SK-N-MC (cell line): ENCODE results near the gene SETD9.
A peak's percentile ranks its signal among the peaks of the same experiment; 100 is the strongest.

ENCODE experiments used
- DNase-seq: peaks from one replicate; pipeline ENCODE4 v3.0.0-alpha.2; 2011; ENCODE audit warnings: low read depth, low spot score
- H3K27ac ChIP-seq: fragments of 200-600 bp; sonication (generic); 2 replicates; pipeline ENCODE4 v1.5.1; 2016; ENCODE audit warnings: mixed run types
- H3K36me3 ChIP-seq: fragments of 200-600 bp; sonication (generic); 2 replicates; pipeline ENCODE4 v1.6.1; 2017; ENCODE audit warnings: antibody characterized with exemption, low read length, mixed read lengths; ENCODE audit not compliant: insufficient read depth
- H3K4me3 ChIP-seq: fragments of 200-600 bp; sonication (generic); 2 replicates; pipeline ENCODE4 v1.5.1; 2016
- H3K9ac ChIP-seq: fragments of 200-600 bp; sonication (generic); 2 replicates; pipeline ENCODE4 v1.8.0; 2017; ENCODE audit warnings: mixed run types, mixed read lengths; ENCODE audit not compliant: insufficient read length
- H3K9me3 ChIP-seq: fragments of 200-600 bp; sonication (generic); 2 replicates; pipeline ENCODE4 v1.6.1; 2017; ENCODE audit warnings: low read depth, mild to moderate bottlenecking, antibody characterized with exemption, low read length, moderate library complexity, mixed read lengths
- EZH2 ChIP-seq: fragments of 200-600 bp; sonication (generic); IDR thresholded peaks from one replicate; pipeline ENCODE4 v1.6.1; 2017; ENCODE audit warnings: antibody characterized with exemption
- FOXP2 ChIP-seq: optimal IDR thresholded peaks from 2 replicates; pipeline ENCODE3; 2011; ENCODE audit warnings: mild to moderate bottlenecking, moderate library complexity; ENCODE audit not compliant: insufficient read depth; ENCODE audit errors: extremely low read length, control extremely low read depth
- POLR2AphosphoS5 ChIP-seq: IDR thresholded peaks from 2 replicates; pipeline ENCODE4 v1.6.1; 2012; ENCODE audit warnings: mild to moderate bottlenecking, low read depth, low read length, borderline replicate concordance

The SETD9 gene

DNA sequence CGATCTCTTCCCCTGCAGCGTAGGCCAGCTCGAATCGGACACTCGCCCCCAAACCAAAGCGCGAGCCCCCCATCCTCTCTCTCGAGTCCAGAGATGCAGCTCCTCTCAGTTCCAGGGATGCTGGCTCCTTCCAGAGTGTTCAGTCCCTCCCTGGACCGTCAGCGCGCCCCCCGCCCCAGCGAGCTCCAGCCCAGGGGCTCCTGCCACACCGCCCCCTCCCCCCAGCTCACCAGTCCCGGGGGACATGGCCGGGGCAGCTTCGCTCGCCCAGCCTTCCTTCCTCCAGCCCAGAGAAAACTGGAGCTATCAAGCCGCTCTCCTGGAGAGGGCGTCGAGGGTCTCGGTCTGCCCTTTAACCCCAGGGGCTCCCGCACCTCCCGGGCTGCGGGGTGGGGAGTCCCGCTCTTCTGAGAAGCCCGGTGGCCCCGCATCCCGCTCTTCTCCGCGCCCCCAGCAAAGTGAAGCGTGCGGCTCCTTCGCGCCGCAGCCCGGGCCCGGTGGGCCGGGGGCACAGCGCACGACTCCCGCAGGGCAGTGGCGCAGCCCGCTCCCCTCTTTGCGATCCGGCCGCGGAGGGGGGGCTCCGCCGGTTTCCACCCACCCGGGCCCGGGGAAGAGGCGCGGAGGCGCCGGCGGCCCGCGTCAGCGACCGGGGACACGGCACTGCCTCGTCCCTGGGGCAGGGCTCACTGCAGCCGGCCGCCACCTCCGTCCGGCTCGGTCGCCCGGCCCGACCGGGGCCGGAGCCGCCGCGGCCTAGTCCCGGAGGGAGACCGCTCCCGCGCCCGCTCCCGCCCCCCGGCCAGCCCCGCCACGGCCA lies 41.9 kb downstream of the SETD9 start:
- DNase-seq: no peak
- H3K36me3 ChIP-seq: peaks cover 15% of the 10 kb centered on the region; the same call in 1 of the 2 replicates
- peak overlapping the region; percentile 76 for H3K9ac ChIP-seq
- no peak overlapping the region for H3K27ac ChIP-seq
- H3K4me3 ChIP-seq: peak overlapping the region; percentile 83
- H3K9me3 ChIP-seq: no peaks in the 10 kb centered on the region
- TF ChIP-seq FOXP2: no peak
- TF ChIP-seq POLR2AphosphoS5: no peak
- no peak for TF ChIP-seq EZH2

DNA sequence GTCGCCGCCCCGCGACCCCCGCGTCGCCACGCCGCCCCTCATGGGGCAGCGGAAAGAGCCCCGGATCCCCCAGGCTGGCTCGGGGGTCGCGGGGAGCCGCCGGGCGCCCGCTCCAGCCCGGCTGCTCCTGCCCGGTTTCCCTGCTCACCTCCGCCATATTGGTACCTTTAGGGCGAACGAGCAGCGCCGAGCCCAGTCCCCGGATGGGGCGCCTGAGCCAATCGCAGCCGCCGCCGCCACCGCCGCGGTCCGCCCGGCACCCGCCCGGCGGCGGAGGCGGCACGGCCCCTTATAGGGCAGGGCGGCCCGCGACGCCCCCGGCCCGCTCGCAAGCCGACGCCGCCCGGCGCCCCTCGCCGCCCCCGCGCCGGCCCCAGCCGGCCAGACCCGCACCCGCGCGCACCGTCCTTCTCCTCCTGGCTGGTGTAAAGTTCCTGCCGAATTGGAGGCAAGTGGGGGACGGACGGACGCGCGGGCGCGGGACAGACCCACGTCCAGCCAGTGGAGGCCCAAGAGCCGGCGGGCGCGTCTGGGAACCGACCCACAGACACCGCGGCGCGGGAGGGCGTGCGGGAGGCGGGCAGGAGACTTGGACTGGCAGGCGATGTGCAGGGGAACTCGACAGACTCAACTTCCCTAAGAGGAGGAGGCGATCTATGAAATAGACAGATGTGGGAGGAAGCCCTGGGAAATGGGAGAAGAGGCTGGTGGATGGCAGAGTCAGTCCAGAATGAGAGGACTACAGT lies 42.7 kb downstream of the SETD9 start, which contains the start of gene MIER3:
Gene MIER3, minus strand, starts transcription at position 178 of the 746 bp plus-strand sequence. Its CDS starts 21 bp downstream, at position 157.
- DNase-seq: no peak
- Histone ChIP-seq H3K4me3 (peak within 1 kb of the TSS; percentile 83), H3K9me3 (no peaks in the 10 kb centered on the region), H3K9ac (peak within 1 kb of the TSS; percentile 76), H3K27ac (no peak within 1 kb of the TSS), H3K36me3 (peaks cover 8% of the 10 kb centered on the region; the same call in 1 of the 2 replicates)
- TF ChIP-seq POLR2AphosphoS5 (peak; percentile 54), FOXP2 (no peak)

DNA sequence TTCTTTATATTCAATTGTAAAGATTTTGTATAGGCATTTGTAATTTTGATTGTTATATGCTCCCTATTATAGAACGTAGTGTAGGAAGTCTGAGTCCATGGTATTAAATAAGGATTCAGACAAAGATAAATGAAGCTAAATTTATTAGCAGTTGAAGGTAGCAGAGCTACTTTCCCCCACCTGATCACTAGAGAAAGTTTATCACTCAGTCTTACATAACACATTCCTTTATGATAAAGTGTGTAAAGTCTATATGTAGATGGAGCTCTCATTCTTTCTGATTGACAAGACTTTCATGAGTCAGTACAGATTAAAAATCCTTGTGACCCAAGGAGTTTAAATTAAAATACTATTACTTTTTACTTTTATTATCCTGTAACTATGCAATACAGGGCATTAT lies 44.9 kb downstream of the SETD9 start:
- Histone ChIP-seq H3K9ac (no peak overlapping the region), H3K36me3 (peaks cover 4% of the 10 kb centered on the region; the same call in 1 of the 2 replicates), H3K4me3 (no peak overlapping the region), H3K27ac (no peak overlapping the region), H3K9me3 (no peaks in the 10 kb centered on the region)
- TF ChIP-seq POLR2AphosphoS5 (no peak), FOXP2 (no peak), EZH2 (no peak)
- DNase-seq: no peak

DNA sequence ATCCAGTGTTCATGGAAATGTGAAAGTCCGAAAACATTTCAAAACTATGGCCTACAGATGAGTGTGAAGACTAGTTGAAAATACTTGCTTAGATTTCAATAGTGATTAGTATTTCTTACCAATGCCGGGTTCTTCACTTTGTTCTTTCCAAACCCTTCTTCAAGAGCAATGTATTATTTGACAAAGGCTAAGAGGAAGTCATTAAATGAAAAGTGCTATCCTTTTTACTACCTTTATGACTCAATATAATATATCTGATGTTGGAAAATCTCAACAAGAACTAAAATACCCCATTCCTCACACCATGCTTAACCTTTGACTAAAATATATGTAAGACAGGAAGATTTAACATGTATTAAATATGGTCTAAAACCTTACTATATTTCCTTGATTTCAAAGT lies 49.2 kb downstream of the SETD9 start:
- Histone ChIP-seq H3K9me3 (no peaks in the 10 kb centered on the region), H3K4me3 (no peak overlapping the region), H3K36me3 (no peaks in the 10 kb centered on the region), H3K27ac (no peak overlapping the region), H3K9ac (no peak overlapping the region)
- TF ChIP-seq EZH2 (no peak), POLR2AphosphoS5 (no peak), FOXP2 (no peak)
- no peak for DNase-seq

DNA sequence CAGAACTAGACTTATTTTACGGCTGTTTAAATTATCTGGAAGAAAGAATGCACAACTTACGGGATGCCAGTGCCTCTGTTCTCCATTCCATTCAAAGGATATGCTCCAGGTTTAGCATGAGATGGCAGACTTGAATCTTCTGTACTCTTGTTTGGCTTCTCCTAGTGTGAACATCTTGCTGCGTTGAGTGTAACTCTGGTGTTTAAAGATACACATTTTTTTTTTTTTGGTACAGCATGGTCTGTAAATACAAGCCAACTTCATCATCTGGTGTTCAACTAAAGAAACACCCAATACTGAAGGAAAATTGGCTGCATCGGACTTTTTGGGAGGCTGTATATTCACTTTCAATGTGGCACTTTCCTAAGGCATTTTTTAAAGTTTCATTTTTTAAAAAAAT lies 49.9 kb downstream of the SETD9 start:
- Histone ChIP-seq H3K4me3 (no peak overlapping the region), H3K27ac (no peak overlapping the region), H3K36me3 (no peaks in the 10 kb centered on the region), H3K9ac (no peak overlapping the region), H3K9me3 (no peaks in the 10 kb centered on the region)
- DNase-seq: no peak
- TF ChIP-seq POLR2AphosphoS5 (no peak), EZH2 (no peak), FOXP2 (no peak)

DNA sequence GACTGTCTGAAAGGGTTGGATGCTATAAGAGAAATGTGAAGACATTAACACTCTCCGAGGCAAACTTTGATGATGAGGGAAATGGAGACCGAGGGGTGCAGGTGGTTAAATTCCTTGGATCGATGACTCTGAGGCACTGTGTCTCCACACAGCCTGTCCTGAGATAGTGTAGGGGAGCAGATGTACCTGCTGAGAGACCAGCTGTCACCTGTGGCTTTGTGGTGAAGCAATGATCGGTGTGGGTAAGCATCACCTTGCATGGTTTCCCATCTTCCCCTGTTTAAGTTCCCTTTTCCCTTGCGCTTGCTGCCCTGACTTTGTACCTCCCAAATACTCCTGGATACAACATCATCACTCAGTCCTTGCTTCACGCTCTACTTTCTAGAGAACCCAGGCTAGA lies 52.4 kb downstream of the SETD9 start:
- no peak overlapping the region for H3K9ac ChIP-seq
- DNase-seq: no peak
- no peaks in the 10 kb centered on the region for H3K9me3 ChIP-seq
- no peaks in the 10 kb centered on the region for H3K36me3 ChIP-seq
- H3K27ac ChIP-seq: no peak overlapping the region
- H3K4me3 ChIP-seq: no peak overlapping the region
- no peak for TF ChIP-seq EZH2
- no peak for TF ChIP-seq FOXP2
- TF ChIP-seq POLR2AphosphoS5: no peak

DNA sequence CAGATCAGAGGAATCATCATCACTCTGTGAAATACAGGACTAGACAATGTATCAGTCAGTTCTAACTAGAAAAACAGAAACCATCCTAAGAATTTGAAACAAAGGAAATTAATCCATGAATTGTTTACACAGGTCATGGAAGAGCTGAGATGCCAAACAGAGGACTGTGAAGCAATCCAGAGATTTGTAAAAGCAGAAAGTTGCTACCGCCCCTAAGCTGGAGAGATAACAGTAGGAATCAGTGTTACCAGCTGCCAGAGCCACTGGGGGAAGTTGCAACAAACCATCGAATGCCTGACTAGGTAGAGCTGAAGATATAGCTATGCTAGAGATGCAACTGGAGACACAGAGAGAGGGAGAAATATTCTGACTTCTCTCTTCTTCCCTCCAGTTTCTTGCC lies 52.9 kb downstream of the SETD9 start:
- Histone ChIP-seq H3K27ac (no peak overlapping the region), H3K9ac (no peak overlapping the region), H3K4me3 (no peak overlapping the region), H3K36me3 (no peaks in the 10 kb centered on the region), H3K9me3 (no peaks in the 10 kb centered on the region)
- no peak for DNase-seq
- no peak for TF ChIP-seq FOXP2
- no peak for TF ChIP-seq EZH2
- no peak for TF ChIP-seq POLR2AphosphoS5

DNA sequence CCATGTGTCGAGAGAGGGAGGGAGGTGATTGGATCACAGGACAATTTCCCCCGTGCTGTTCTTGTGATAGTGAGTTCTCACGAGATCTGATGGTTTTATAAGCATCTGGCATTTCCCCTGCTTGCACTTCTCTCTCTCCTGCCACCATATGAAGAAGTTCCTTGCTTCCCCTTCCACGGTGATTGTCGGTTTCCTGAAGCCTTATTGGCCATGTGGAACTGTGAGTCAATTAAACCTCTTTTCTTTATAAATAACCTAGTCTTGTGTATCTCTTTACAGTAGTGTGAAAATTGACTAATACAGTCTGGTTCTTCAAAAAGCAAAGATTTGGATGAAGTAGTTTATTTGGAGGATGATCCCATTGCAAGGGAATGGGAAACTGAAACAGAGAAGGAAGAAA lies 53.9 kb downstream of the SETD9 start:
- no peak for TF ChIP-seq EZH2
- no peak for DNase-seq
- Histone ChIP-seq H3K36me3 (no peaks in the 10 kb centered on the region), H3K9me3 (no peaks in the 10 kb centered on the region), H3K27ac (no peak overlapping the region), H3K4me3 (no peak overlapping the region), H3K9ac (no peak overlapping the region)
